Activated T-helper 1 cell treated with anti-CD3 and anti-CD28 coated beads, Interleukin-2, amount 50 U/mL, for 16 hours (primary cell): ENCODE results near the gene STATH.
"Not testable (repeated sequence)": the region's sequence is repeated elsewhere in the genome, so short reads cannot be mapped to it uniquely, and the experiment has no call there.

ENCODE experiments used
- DNase-seq, 2 donors: peaks; one replicate each; pipeline ENCODE4 v3.0.0-alpha.2; 2020; ENCODE audit warnings: low read depth in 1 of 2, low spot score in 1 of 2

The STATH gene, protein sequence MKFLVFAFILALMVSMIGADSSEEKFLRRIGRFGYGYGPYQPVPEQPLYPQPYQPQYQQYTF

DNA sequence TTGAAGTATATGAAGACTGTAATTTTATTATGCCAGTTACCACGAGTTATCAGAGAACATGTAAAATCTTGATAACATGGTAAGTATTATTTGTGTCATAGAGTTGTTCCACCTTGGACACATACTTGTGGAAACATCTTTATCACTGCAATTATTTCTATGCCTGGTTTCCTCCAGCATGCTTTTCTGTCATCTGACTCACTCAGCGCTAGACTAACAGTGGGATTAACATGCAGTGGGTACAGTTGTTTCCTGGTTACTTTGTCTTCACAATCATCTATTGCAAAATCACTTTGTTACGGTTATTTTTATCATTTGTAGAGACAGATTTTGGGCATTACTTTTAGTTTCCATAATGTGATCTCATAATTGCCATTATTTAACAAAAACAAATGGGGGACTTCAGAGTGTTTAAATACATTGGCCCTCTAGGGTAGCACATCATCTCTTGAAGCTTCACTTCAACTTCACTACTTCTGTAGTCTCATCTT lies at the start of gene STATH:
TSS of gene STATH (plus strand) at position 441 of the 491 bp plus-strand sequence. CDS start 2,472 bp downstream, outside the sequence.
- DNase-seq: no peak

DNA sequence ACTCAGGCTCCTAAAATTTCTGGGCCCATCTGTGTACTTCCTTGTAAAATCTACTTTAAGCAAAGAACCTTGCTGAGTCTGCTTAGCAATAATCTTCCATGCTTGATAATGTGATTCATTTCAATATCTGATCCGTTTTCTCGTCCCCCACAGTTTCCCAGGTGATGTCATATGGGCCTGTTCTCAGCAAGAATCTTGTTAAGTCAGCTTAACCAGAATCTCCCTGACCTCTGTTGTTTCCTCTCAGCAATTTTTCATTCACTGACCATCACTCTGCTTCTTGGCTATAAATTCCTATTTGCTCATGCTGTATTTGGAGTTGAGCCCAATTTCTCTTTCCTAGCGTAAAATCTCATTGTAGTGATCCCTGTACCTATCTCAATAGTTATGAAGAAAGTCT lies 44.2 kb upstream of the STATH start:
- DNase-seq: no peak

GRCh38 chr4:69957209-69957608 lies 38.6 kb upstream of the STATH start:
- no peak for DNase-seq

GRCh38 chr4:69965628-69966027 lies 30.1 kb upstream of the STATH start, which contains the start of gene CSN2:
TSS of gene CSN2 (minus strand) at chr4:69965728. CDS start at chr4:69960995, 4,733 bp downstream.
- no peak for DNase-seq

DNA sequence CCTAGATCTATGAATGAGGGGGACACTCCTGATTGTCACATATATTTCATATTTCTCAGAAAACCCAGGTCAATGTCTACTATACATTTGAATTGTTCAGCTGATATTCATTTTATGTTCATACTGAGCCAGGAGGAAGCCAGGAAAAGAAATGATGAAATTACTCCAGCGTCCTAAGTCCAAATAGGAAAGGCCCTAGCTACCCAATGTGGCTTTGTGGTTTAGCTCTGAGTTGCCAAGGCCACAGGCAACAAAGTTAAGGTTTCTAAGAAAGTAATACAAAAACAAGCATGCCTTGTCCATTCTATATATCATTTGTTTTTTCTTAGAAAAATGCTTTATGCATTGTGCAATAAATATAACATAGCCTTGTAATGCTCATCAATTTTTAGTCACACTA lies 25.7 kb upstream of the STATH start:
- no peak for DNase-seq

DNA sequence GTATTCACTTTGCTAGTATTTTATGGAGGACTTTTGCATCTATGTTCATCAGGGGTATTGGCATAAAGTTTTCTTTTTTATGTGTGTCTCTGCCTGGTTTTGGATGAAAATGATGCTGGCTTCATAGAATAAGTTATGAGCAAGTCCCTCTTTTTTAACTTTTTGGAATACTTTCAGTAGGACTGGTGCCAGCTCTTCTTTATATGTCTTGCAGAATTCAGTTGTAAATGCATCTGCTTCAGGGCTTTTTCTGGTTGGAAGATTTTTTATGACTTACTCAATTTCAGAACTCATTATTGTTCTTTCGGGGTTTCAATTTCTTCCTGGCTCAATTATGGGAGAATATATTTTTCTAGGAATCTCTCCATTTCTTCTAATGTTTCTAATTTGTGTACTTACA lies 21.1 kb upstream of the STATH start:
- no peak for DNase-seq

- no peak for DNase-seq
Observed at GRCh38 chr4:69977582-69977981, 18.2 kb upstream of the STATH start.

- DNase-seq: no peak
Observed at GRCh38 chr4:69984030-69984443, 11.7 kb upstream of the STATH start.

DNA sequence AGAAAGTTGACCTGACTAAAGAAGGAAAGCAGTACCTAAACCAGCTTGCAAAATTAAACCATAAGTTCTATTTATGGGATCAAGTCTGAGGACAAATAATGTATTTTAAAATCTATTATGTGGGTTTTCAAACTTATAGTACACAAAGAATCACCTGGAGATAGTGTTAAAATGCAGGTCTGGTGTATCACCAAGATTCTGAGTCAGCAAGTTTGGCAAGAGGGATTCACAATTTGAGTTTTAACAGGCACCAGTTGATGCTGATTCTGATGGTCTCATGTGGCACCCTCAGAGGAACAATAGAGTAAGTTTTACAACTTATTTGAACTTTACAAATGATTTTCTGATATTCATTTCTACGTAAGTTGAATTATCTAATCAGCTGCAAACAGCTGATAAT lies 9.1 kb upstream of the STATH start:
- no peak for DNase-seq

- no peak for DNase-seq
Observed at GRCh38 chr4:69991016-69991415, 4.8 kb upstream of the STATH start.

DNA sequence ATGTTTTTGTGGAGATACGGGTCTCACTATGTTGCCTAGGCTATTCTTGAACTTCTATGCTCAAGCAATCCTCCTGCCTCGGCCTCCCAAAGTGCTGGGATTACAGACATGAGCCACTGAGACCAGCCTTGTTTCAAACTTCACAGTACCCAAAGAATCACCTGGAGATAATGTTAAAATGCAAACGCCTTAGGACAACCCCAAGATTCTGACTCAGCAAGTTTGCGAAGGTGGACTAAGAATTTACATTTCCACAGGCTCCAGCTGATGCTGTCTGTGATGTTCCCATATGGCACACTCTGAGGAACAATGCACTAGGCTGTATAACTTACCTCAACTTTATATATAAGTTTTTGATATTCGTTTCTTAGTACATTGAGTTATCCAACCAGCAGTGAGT lies 984 bp upstream of the STATH start:
- no peak for DNase-seq

GRCh38 chr4:69999420-69999819 lies 3.7 kb downstream of the STATH start:
- no peak for DNase-seq

GRCh38 chr4:70000711-70001110 lies 4.9 kb downstream of the STATH start:
- no peak for DNase-seq

DNA sequence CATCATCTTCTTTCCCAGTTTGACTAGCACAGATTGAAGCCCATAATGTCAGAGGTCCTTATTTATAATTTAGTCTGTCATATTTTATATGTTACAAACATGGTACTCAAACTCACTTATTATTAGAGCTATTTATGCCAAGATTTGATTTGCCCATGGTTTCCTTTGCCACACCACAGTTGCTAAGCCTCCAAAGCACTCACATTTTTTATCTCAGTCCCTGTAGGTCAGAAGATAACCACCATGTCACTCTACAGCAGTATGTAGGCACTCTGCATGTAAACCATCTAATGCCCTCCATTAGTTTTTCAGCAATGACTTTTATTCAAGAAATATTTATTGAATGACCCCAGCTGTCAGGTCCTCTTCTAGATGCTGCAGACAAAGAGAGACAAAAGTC lies 6.7 kb downstream of the STATH start:
- DNase-seq: no peak

DNA sequence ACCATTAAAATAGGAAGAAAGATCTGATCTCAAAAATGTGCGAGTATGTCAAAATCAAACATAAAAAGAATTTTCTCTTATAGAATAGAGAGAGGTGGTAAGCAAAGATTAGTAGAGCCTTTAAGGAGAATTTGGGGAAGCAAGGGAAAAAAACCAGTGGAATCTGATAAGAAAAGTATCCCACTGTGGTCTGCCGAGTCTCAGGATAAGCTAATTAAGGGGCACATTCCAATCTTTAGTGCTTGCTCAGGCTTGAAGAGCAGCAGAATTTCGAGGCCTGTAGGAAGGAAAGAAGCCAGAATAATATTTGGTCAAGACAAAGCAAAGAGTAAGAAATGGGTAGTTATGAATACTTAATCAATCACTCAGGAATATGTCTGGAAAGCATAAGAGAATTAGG lies 13.0 kb downstream of the STATH start:
- no peak for DNase-seq

DNA sequence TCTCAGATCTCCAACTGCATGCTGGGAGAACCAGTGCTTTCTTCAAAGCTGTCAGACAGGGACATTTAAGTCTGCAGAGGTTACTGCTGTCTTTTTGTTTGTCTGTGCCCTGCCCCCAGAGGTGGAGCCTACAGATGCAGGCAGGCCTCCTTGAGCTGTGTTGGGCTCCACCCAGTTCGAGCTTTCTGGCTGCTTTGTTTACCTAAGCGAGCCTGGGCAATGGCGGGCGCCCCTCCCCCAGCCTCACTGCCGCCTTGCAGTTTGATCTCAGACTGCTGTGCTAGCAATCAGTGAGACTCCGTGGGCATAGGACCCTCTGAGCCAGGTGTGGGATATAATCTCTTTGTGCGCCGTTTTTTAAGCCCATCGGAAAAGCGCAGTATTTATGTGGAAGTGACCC lies 23.2 kb downstream of the STATH start:
- not testable (repeated sequence) for DNase-seq

- DNase-seq: no peak
Observed at GRCh38 chr4:70023218-70023617, 27.5 kb downstream of the STATH start.

DNA sequence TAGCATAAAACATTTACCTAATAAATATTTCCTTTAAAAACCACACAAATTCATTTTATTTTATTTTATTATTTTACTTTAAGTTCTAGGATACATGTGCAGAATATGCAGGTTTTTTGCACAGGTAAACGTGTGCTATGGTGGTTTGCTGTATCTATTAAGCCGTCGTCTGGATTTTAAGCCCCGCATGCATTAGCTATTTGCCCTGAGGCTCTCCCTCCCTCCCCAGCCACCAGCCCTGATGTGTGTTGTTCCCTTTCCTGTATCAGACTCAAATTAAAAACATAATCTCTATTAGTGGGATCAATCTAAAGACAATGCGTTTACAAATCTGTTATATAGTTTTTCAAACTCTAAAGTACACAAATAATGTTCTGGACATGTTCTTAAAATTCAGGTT lies 31.2 kb downstream of the STATH start:
- DNase-seq: no peak

GRCh38 chr4:70028159-70028558 lies 32.4 kb downstream of the STATH start, which contains the start of gene HTN3:
TSS of gene HTN3 (plus strand) at chr4:70028459. CDS start at chr4:70030741, 2,282 bp downstream.
- DNase-seq: not testable (repeated sequence)

DNA sequence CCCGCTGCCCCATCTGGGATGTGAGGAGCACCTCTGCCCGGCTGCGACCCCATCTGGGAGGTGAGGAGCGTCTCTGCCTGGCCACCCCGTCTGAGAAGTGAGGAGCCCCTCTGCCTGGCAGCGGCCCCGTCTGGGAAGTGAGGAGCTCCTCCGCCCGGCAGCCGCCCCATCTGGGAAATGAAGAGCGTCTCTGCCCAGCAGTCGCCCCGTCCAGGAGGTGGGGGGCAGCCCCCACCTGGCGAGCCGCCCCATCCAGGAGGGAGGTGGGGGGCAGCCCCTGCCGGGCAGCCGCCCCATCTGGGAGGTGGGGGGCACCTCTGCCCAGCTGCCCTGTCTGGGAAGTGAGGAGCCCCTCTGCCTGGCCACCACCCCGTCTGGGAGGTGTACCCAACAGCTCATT lies 41.8 kb downstream of the STATH start:
- not testable (repeated sequence) for DNase-seq

DNA sequence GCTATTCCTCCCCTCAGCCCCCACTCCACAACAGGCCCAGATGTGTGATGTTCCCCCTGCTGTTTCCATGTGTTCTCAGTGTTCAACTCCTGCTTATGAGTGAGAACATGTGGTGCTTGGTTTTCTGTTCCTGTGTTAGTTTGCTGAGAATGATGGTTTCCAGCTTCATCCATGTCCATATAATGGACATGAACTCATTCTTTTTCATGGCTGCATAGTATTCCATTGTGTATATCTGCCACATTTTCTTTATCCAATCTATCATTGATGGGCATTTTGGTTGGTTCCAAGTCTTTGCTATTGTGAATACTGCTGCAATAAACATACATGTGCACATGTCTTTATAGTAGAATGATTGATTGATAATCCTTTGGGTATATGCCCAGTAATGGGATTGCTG lies 44.2 kb downstream of the STATH start:
- DNase-seq: not testable (repeated sequence)

- DNase-seq: no peak
Observed at GRCh38 chr4:70041652-70042286, 46.0 kb downstream of the STATH start.

GRCh38 chr4:70050138-70050537 lies 54.4 kb downstream of the STATH start, which contains the start of gene HTN1:
TSS of gene HTN1 (plus strand) at chr4:70050438. CDS start at chr4:70053077, 2,639 bp downstream.
- DNase-seq: not testable (repeated sequence)
